Measurements from ENCODE around the gene OXCT1.
"Not testable (repeated sequence)": the region's sequence is repeated elsewhere in the genome, so short reads cannot be mapped to it uniquely, and the experiment has no call there.

Gene OXCT1

GRCh38 chr5:41778410-41778809 is 91.8 kb downstream of the OXCT1 start:
- DNase-seq (ENCODE audit: low spot score): no peak
- FAIRE-seq: peak; percentile 5

DNA sequence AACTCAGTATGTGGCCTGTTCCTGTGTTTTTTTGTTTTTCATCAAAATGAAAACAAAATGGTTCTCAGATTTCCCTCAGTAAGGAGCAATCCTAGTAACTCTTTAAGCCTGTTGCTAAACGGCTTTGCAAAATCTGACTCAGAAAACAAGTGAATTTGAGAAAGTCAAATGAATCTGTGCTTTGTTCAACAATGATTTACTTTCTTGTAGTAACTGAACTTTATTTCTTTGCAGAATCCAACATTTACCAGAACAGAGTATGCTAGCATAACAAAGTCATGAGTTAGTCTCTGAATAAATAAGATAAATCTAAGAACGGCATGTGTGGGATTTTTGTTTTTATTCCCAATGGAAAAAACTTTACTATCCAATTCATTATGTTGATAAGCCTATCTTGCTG is 93.8 kb downstream of the OXCT1 start:
- DNase-seq (ENCODE audit: low spot score) (no peak), FAIRE-seq (no peak)

GRCh38 chr5:41773799-41774198 is 96.4 kb downstream of the OXCT1 start:
- DNase-seq (ENCODE audit: low spot score): no peak
- no peak for FAIRE-seq

GRCh38 chr5:41772785-41773442 is 97.3 kb downstream of the OXCT1 start:
- FAIRE-seq (no peak), DNase-seq (ENCODE audit: low spot score) (no peak)

GRCh38 chr5:41772056-41772455 is 98.2 kb downstream of the OXCT1 start:
- no peak for FAIRE-seq
- DNase-seq (ENCODE audit: low spot score): no peak

GRCh38 chr5:41770799-41771198 is 99.4 kb downstream of the OXCT1 start:
- DNase-seq (ENCODE audit: low spot score) (no peak), FAIRE-seq (no peak)

GRCh38 chr5:41768692-41769091 is 101.5 kb downstream of the OXCT1 start:
- FAIRE-seq (no peak), DNase-seq (ENCODE audit: low spot score) (no peak)

DNA sequence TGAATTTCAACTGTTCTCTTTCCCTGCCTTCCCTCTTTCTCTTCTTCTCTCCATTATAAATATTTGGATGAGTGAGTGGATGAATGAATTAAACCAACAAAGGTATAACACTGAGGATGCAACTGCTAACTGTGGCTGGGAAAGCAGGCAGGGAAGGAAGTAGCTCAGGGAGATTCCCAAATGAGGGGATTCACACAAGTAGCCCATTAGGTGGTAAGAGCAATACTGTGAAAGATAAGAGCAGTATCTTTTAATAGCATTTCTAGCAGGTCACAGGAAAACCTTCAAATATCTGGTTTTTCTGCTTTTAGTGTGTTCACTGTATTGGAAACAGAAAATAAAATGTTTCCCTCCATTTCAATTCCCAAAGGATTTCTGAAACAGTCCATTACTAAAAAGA is 105.6 kb downstream of the OXCT1 start:
- FAIRE-seq: no peak
- no peak for DNase-seq (ENCODE audit: low spot score)

GRCh38 chr5:41763574-41763973 is 106.7 kb downstream of the OXCT1 start:
- FAIRE-seq (no peak), DNase-seq (ENCODE audit: low spot score) (no peak)

DNA sequence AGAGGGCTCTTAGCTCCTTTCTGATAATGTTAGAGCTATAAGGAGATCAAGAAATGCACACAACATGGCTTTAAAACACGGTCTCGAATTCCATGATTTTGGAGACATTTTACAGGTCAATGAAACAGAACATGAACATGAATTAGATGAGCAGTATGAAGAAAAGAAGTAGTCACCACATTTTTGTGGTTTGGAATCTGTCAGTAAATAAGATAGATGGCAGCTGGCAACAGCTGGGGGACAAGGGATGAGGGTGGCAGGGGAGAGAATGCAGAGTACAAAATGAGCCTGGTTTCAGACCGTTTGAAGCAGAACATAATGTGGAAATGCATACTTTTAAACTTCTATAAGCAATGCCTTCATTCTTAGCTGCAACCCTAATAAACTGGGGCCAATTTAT is 107.1 kb downstream of the OXCT1 start:
- DNase-seq (ENCODE audit: low spot score): peak; percentile 78
- peak; percentile 89 for FAIRE-seq

- no peak for FAIRE-seq
- no peak for DNase-seq (ENCODE audit: low spot score)
Measured at GRCh38 chr5:41762426-41762825, 107.8 kb downstream of the OXCT1 start.

GRCh38 chr5:41761663-41762062 is 108.6 kb downstream of the OXCT1 start:
- FAIRE-seq (no peak), DNase-seq (ENCODE audit: low spot score) (no peak)

- DNase-seq (ENCODE audit: low spot score): no peak
- FAIRE-seq: no peak
Measured at GRCh38 chr5:41755705-41756104, 114.5 kb downstream of the OXCT1 start.

DNA sequence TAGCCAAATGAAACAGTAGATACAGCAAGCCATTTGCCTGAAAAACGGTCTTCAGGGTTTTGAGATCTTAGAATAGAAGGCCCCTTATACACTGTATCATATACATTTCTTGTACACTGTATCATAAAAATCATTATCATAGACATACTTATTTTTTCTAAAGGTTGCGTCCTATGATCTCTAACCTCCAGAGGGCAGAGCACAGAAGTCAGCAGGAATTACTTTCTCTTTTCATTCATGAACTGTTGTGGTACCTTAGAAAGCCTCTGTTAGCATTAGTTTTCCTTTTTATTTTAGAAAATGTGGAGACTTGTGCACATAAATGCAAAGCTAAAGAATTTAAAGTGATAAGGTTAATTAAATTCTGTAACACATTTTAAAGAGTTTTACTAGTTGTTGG is 115.4 kb downstream of the OXCT1 start:
- FAIRE-seq (no peak), DNase-seq (ENCODE audit: low spot score) (no peak)

GRCh38 chr5:41751867-41752266 is 118.4 kb downstream of the OXCT1 start:
- FAIRE-seq (no peak), DNase-seq (ENCODE audit: low spot score) (no peak)

DNA sequence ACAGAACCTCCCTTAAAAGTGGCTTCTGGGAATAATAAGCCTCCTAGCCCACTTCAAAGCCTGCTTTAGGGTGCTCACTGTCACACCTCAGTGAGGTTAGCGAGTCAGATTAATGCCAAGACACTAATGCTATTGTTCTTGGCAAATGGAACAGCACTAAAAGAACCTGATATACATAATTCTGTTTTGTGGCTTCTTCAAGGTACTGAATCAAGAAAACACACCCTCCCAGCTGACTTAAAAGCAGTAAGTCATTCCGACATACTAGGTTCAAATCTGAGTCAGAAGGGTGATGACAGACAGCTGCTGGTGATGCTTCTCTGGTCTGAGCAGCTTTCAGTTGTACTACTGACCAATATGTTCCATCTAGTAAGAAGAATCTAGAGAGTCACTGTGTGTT is 121.6 kb downstream of the OXCT1 start:
- no peak for FAIRE-seq
- DNase-seq (ENCODE audit: low spot score): peak; percentile 11

DNA sequence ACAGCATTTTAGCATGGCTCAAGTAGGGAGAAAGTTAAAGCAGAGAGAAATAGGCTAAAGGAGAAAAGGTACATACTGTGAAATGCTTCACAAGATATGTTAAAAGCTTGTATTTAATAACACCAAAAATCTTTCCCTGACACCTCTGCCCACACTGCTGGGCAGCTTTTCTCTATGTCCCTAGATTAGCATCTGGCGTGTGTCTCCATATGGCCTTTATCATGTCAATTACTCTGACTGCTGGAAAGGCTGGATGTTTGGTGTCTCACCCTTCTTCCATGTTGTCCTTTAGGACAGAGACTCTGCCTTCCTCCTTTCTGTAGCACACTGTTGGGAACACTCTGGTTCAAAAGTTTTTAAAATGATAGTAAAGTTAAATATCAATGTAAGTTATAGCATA is 122.5 kb downstream of the OXCT1 start:
- no peak for DNase-seq (ENCODE audit: low spot score)
- FAIRE-seq: no peak

DNA sequence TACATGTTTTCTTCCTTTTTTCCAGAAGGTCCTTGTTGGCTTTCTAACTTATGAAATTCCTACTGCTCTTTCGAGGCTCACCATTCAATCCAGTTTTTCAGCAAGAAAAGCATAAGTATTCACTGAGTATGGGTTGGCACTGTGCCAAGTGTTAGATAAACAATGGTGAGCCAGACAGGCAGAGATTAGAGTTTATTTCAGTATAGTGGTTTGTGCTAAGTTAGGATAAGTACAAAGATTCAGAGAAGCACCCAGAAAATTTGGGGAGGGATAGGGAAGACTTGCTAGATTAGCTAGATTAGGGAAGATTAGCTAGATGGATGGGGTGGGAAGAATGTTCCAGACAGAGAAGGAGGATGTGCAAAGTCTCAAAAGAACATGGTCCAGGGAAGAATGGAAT is 122.9 kb downstream of the OXCT1 start:
- FAIRE-seq (no peak), DNase-seq (ENCODE audit: low spot score) (peak; percentile 12)

DNA sequence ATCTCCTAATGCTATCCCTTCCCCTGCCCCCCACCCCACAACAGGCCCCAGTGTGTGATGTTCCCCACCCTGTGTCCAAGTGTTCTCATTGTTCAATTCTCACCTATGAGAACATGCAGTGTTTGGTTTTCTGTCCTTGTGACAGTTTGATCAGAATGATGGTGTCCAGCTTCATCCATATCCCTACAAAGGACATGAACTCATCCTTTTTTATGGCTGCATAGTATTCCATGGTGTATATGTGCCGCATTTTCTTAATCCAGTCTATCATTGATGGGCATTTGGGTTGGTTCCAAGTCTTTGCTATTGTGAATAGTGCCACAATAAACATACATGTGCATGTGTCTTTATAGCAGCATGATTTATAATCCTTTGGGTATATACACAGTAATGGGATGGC is 127.6 kb downstream of the OXCT1 start:
- not testable (repeated sequence) for FAIRE-seq; DNase-seq (ENCODE audit: low spot score)

DNA sequence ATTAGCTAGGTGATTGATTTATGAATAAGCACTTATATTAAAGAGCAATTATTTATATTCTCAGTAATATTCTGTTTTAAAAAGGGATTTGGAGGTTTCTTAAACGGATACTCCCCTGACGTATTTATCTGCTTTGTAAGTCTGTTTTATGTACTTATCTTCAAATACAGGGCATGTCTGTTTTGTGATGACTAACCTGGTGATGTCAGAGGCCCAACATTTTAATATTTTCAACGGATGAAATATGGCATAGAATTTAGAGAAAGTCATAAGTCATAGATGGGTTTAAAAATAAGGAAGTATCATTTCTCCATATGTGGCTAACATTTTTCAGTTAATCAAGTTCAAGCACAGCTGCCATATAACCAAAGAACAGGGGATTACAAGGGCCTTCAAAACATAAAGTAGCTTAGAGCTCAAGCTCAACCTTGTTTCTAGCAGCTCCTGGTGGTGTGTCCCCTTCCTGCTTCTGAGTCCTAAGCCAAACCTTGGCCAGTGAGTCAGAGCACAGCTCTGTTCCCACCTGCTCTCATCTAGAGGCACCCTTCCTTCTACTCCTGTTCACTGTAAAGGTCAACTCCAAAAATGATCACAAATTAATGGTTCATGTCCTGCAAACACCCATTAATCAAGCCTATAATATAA is 131.4 kb downstream of the OXCT1 start:
- FAIRE-seq (no peak), DNase-seq (ENCODE audit: low spot score) (no peak)

GRCh38 chr5:41736641-41737040 is 133.6 kb downstream of the OXCT1 start:
- no peak for DNase-seq (ENCODE audit: low spot score)
- no peak for FAIRE-seq

GRCh38 chr5:41735213-41735612 is 135.0 kb downstream of the OXCT1 start:
- DNase-seq (ENCODE audit: low spot score): no peak
- FAIRE-seq: no peak

DNA sequence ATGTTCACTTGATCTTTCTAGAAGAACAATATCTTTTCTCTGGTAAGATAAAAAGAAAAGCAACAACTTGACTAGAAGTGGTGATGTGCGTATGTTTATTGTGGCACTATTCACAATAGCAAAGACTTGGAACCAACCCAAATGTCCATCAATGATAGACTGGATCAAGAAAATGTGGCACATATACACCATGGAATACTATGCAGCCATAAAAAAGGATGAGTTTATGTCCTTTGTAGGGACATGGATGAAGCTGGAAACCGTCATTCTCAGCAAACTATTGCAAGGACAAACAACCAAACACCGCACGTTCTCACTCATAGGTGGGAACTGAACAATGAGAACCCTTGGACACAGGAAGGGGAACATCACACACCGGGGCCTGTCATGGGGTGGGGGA is 140.8 kb downstream of the OXCT1 start:
- not testable (repeated sequence) for FAIRE-seq; DNase-seq (ENCODE audit: low spot score)
